ENCODE data around the gene SH3YL1. TPM values are rescaled to one million over a fixed set of nuclear protein-coding genes. Genes with fewer than 3 reads are reported as not detected.

SH3YL1 gene
- polyA plus RNA-seq, 2 of the 4 experiments (the other 2 are of a cell fraction) = 12.8 to 23.9 TPM

- H3K4me2 ChIP-seq = no peak overlapping the region
- 73% methylated on average over 20 of the region's 20 CpGs for WGBS (ENCODE audit: missing lambda C conversion rate)
- TF ChIP-seq, protein P1, sequence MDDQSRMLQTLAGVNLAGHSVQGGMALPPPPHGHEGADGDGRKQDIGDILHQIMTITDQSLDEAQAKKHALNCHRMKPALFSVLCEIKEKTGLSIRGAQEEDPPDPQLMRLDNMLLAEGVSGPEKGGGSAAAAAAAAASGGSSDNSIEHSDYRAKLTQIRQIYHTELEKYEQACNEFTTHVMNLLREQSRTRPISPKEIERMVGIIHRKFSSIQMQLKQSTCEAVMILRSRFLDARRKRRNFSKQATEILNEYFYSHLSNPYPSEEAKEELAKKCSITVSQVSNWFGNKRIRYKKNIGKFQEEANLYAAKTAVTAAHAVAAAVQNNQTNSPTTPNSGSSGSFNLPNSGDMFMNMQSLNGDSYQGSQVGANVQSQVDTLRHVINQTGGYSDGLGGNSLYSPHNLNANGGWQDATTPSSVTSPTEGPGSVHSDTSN (IDR thresholded peaks at IDR 0.05) = no peak
- TF ChIP-seq ZFP36 (IDR thresholded peaks at IDR 0.05; ENCODE audit: borderline replicate concordance, partially characterized antibody) = no peak
- TF ChIP-seq ZSCAN20 (CRISPR knock-in tag; IDR thresholded peaks at IDR 0.05) = no peak
- TF ChIP-seq, protein P2, sequence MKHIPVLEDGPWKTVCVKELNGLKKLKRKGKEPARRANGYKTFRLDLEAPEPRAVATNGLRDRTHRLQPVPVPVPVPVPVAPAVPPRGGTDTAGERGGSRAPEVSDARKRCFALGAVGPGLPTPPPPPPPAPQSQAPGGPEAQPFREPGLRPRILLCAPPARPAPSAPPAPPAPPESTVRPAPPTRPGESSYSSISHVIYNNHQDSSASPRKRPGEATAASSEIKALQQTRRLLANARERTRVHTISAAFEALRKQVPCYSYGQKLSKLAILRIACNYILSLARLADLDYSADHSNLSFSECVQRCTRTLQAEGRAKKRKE (CRISPR knock-in tag; IDR thresholded peaks at IDR 0.05; ENCODE audit: low read depth) = no peak
- TF ChIP-seq HDAC2 (IDR thresholded peaks at IDR 0.05) = no peak
- TF ChIP-seq CEBPB (IDR thresholded peaks at IDR 0.05) = no peak
- TF ChIP-seq BHLHE40 (IDR thresholded peaks at IDR 0.05; ENCODE audit: low read depth, low read length) = no peak
- no peak for TF ChIP-seq EP300 (IDR thresholded peaks at IDR 0.05)
- TF ChIP-seq MAFK (IDR thresholded peaks at IDR 0.05; ENCODE audit: partially characterized antibody) = no peak
- no peak for TF ChIP-seq KDM1A (IDR thresholded peaks at IDR 0.05; ENCODE audit: low read depth)
- TF ChIP-seq CHD2 (IDR thresholded peaks at IDR 0.05; ENCODE audit: low read length, partially characterized antibody) = no peak
- TF ChIP-seq MAX (IDR thresholded peaks at IDR 0.05) = no peak
- TF ChIP-seq FOSB (CRISPR knock-in tag; IDR thresholded peaks at IDR 0.05) = no peak
- ChIA-PET CTCF (interaction anchor here (1.6 kb wide), 1 partner anchor 32 kb away, joined by 3 read pairs; no protein-coding TSS in a partner anchor), POLR2A (no interaction called here)
- DNase-seq (ENCODE audit: low read depth in 1 of 2, low spot score in 1 of 2) (no peak), ATAC-seq (no peak), FAIRE-seq (no peak)
- H3K4me3 ChIP-seq = no peak overlapping the region
- no peaks in the 10 kb centered on the region for H3K9me3 ChIP-seq
- no peak overlapping the region for H3K27ac ChIP-seq
- H3K4me1 ChIP-seq = peaks cover 16% of the 10 kb centered on the region
Observed at GRCh38 chr2:286774-287392, 23.1 kb upstream of the SH3YL1 start.

DNA sequence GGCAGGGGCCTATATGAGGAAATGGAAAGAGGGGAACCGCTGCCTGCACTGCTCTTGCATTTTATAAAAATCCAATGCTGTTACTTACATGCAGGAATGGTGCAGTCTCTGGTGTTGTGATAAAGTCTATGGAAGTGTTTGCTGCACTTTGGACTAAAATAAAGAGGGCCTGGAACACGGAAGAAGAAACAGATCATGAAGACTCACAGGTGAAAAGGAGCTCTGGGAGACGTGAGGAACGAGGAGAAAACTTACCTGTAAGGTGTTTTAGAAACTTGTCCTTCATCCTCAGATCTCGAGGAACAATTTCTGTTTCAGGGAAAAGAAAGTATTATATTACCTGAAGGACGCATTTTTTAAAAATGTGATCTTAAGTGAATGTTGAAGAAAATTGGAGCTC lies 22.2 kb upstream of the SH3YL1 start:
- WGBS (ENCODE audit: missing lambda C conversion rate) = 74% methylated on average over 6 of the region's 6 CpGs
- no peak overlapping the region for H3K4me2 ChIP-seq
- ChIA-PET POLR2A (no interaction called here), CTCF (interaction anchor here (0.7 to 1.4 kb wide), 2 partner anchors 267 to 268 kb away, joined by 3 to 4 read pairs; no protein-coding TSS in a partner anchor)
- TF ChIP-seq CBX2 (IDR thresholded peaks at IDR 0.05; ENCODE audit: borderline replicate concordance, low read depth) (no peak), MAZ (IDR thresholded peaks at IDR 0.05; ENCODE audit: borderline replicate concordance, low read depth, low read length) (no peak), RARB (CRISPR knock-in tag; IDR thresholded peaks at IDR 0.05) (no peak), FOSL2 (IDR thresholded peaks at IDR 0.05) (no peak), FOSL2 (CRISPR knock-in tag; IDR thresholded peaks at IDR 0.05) (no peak), GATA3 (IDR thresholded peaks at IDR 0.05; ENCODE audit: borderline replicate concordance) (no peak), ZC3H11A (IDR thresholded peaks at IDR 0.05) (no peak), MAX (IDR thresholded peaks at IDR 0.05) (no peak), POLR2A (IDR thresholded peaks at IDR 0.05; ENCODE audit: low read length) (no peak), ESRRA (IDR thresholded peaks at IDR 0.05; ENCODE audit: borderline replicate concordance, low read length) (no peak), RCOR1 (IDR thresholded peaks at IDR 0.05; ENCODE audit: low read depth, low read length) (no peak), NFE2L2 (conservative IDR thresholded peaks at IDR 0.05; ENCODE audit: low read length) (no peak), CHD2 (IDR thresholded peaks at IDR 0.05; ENCODE audit: low read length, partially characterized antibody) (no peak)
- TF ChIP-seq, protein P3, sequence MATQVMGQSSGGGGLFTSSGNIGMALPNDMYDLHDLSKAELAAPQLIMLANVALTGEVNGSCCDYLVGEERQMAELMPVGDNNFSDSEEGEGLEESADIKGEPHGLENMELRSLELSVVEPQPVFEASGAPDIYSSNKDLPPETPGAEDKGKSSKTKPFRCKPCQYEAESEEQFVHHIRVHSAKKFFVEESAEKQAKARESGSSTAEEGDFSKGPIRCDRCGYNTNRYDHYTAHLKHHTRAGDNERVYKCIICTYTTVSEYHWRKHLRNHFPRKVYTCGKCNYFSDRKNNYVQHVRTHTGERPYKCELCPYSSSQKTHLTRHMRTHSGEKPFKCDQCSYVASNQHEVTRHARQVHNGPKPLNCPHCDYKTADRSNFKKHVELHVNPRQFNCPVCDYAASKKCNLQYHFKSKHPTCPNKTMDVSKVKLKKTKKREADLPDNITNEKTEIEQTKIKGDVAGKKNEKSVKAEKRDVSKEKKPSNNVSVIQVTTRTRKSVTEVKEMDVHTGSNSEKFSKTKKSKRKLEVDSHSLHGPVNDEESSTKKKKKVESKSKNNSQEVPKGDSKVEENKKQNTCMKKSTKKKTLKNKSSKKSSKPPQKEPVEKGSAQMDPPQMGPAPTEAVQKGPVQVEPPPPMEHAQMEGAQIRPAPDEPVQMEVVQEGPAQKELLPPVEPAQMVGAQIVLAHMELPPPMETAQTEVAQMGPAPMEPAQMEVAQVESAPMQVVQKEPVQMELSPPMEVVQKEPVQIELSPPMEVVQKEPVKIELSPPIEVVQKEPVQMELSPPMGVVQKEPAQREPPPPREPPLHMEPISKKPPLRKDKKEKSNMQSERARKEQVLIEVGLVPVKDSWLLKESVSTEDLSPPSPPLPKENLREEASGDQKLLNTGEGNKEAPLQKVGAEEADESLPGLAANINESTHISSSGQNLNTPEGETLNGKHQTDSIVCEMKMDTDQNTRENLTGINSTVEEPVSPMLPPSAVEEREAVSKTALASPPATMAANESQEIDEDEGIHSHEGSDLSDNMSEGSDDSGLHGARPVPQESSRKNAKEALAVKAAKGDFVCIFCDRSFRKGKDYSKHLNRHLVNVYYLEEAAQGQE (IDR thresholded peaks at IDR 0.05) = no peak
- no peak overlapping the region for H3K4me3 ChIP-seq
- ATAC-seq (no peak), FAIRE-seq (no peak), DNase-seq (ENCODE audit: low read depth in 1 of 2, low spot score in 1 of 2) (no peak)
- H3K27ac ChIP-seq = no peak overlapping the region
- H3K9me3 ChIP-seq = no peaks in the 10 kb centered on the region
- peaks cover 16% of the 10 kb centered on the region for H3K4me1 ChIP-seq
